ENCODE data around the gene WDR81.

DNA sequence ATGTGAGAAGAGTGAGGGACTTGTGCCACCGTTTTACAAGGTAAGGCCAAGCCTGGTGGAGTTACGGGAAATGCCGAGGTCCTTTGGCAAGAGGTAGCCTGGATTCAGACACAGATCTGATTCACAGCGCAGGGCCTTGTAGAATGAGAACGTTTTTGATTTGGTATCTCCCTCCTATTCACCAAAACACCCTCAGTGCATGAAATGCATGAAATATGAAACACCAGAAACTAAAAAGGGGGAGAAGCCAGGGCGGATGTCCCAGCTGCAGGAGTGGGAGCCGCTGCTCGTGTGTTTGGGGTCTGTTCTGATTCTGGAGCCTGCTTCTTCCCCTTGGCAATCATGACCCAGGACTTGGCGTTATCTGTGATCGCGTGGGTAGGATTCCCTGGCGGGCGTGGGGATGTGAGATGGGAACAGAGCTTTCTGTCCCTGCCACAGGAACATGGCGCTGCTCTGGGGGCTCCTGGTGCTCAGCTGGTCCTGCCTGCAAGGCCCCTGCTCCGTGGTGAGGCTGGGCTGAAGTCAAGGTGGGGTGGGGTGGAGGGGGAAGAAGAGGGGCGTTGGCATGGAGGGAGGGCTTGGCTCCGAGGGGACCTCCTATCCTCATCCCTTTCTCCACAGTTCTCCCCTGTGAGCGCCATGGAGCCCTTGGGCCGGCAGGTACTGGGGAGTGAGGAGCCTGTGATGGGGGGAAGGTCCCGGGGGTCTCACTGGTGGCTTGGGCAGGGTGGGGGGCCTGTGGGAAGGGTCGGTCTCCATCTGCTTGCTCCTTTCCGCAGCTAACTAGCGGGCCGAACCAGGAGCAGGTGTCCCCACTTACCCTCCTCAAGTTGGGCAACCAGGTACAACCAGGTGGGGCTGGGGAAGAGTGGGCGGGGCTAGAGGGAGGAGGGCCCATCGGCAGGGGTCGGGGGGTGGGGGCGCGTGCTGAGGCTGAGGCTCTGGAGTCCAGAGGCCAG is 20.3 kb downstream of the WDR81 start:
- TF ChIP-seq CTCF (IDR thresholded peaks at IDR 0.05) (no peak), POLR2A (IDR thresholded peaks at IDR 0.05) (no peak)

Data from heart left ventricle (tissue), 13 donors.